ENCODE data around the gene DHX29.

DNA sequence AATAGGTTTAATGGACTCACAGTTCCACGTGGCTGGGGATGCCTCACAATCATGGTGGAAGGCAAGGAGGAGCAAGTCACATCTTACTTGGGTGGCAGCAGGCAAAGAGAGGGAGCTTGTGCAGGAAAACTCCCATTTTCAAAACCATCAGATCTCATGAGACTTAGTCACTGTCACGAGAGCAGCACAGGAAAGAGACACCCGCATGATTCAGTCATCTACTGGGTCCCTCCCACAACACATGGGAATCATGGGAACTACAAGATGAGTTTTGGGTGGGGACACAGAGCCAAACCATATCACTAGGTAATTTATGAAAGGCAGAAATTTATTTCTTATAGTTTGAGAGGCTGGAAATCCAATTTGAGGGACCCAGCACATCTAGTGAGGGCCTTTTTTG lies 40.3 kb upstream of the DHX29 start:
- TF ChIP-seq CTCF (IDR thresholded peaks at IDR 0.05 in 2 of 3, conservative IDR thresholded peaks at IDR 0.05 in 1 of 3; ENCODE audit: borderline replicate concordance in 1 of 3, insufficient read depth in 1 of 3, low read depth in 2 of 3, low read length in 2 of 3) (no peak), SP1 (IDR thresholded peaks at IDR 0.05; ENCODE audit: low read depth) (no peak), POLR2A (IDR thresholded peaks at IDR 0.05; ENCODE audit: borderline replicate concordance, extremely low read depth, insufficient read depth, insufficient read length) (no peak), TCF7L2 (IDR thresholded peaks at IDR 0.05; ENCODE audit: borderline replicate concordance, extremely low read depth, insufficient read depth, insufficient read length) (no peak), EZH2 (IDR thresholded peaks at IDR 0.05) (no peak)
- TF ChIP-seq, protein P1, sequence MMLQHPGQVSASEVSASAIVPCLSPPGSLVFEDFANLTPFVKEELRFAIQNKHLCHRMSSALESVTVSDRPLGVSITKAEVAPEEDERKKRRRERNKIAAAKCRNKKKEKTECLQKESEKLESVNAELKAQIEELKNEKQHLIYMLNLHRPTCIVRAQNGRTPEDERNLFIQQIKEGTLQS (IDR thresholded peaks at IDR 0.05) = no peak

Data from HCT116 (cell line).